Myocyte (in vitro differentiated cells): Measurements from ENCODE around the gene CALR3. TPM values are rescaled to one million over a fixed set of nuclear protein-coding genes. Genes with fewer than 3 reads are reported as not detected.
"Not testable (repeated sequence)": the region's sequence is repeated elsewhere in the genome, so short reads cannot be mapped to it uniquely, and the experiment has no call there.

Experiments
- DNase-seq: peaks from one replicate; pipeline ENCODE4 v3.0.0-alpha.2; 2012; ENCODE audit warnings: low read depth
- total RNA-seq: library from RNA; depleted of rRNA; stranded (reverse); fragments of >200 nt; gene quantifications from 2 replicates; pipeline ENCODE4 v1.2.3, GENCODE V29; 2014

The CALR3 gene
- total RNA-seq, 1 donor from 2014 or later, result not detected

- DNase-seq, result no peak
Observed at GRCh38 chr19:16458391-16459341, 37.3 kb downstream of the CALR3 start.

DNA sequence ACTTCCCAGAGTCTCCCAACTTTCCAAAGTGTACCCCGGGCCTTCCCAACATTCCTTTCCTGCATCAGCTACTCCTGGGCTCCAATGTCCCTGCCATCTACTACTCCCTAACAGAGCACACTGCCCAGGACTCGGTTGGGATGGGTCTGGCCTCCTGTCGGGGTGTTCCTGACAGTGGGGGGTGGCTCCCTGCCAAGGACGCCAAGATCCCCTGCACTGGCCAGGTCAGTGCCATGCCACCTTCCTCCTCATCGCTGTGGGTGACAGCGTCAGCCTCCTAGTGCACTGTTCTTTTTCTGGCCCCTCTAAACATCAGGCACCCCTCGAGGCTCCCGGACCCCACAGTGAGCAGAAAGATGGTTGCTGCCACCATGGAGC lies 38.0 kb downstream of the CALR3 start:
- DNase-seq, result no peak

DNA sequence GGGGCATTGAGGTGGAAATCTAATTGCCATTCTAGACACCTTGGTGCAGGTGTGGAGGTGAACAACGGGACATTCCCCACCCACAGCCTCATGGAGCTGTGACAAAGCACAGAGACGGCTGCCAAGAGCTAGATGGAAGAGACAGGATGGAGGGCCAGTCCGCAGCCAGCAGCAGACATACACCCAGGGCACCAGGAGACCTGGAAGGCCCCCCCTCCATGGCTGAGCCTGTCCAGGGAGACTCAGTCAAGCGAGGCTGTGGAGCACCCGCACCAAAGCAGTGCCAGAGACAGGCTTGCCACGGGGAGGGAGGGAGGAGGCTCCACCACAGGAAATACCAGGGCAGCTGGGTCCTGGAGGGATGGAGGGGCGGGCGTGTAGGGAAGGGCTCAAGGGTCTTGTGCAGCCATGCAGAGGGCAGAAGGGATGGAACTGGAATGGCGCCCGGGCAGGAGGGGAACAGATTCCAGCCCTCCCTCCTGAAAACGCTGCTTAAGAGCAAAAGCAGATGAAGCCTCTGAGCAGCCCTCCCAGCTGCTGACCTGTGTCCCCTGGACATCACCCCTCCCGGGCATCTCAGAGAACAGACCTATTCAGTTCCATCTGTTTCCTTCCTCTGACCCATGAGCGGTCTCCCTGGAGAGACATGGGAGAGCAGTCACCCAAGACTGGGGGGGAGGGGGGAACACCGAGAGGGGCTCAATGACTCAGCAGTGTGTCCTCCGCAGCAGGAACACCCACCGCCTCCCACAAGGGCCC lies 38.6 kb downstream of the CALR3 start:
- DNase-seq, result peak; percentile 68

DNA sequence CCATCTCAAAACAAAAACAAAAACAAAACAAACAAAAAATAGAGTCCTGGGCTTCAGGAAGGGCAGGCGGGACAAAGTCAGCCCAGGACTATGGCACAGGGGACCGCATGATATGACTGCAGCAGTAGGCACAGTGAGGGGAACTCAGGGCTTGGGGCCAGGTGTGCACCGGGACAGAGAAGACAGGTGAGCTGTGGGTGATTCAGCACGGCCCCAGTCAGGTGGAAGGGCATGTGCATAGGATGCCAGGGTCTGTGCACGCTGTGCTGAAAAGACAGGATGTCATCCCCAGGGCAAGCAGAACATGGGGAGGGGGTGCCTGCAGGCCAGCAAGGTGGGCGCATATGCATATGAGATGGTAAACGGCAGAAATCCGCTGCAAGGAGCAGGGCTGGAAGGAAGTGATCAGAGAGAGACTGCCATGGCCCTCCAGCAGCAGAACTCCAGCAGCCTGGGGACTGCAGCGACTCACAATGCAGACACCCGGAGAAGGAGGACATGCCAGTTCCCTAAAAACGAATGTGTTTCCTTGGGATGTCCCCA lies 39.2 kb downstream of the CALR3 start:
- DNase-seq, result no peak

GRCh38 chr19:16455489-16455888 lies 40.5 kb downstream of the CALR3 start:
- no peak for DNase-seq

DNA sequence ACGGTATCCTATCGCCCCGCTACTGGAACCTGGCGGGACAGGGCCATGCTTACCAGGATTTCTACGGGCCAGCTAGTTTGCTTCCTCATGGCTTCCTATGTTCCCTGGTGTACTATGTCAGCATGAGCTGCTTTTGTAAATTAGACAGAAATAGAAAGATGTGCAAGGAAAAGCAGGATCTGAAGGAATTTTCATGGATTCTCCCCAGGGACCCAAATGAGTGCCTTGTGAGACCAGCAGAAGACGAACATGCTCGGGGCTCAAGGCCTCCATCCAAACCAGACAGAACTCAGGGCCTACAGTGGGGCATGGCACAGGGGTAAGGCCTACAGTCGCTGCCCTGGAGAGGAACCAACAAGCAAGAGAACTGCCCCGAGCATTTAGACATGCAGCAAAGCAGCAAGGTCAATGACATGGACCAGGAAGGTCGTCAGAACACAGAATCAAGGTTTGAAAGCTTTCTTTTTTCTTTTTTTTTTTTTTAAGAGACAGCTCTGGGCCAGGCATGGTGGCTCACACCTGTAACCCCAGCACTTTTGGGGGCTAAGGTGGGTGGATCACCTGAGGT lies 41.5 kb downstream of the CALR3 start:
- no peak for DNase-seq

- no peak for DNase-seq
Observed at GRCh38 chr19:16452325-16452724, 43.6 kb downstream of the CALR3 start.

- no peak for DNase-seq
Observed at GRCh38 chr19:16449330-16449961, 46.5 kb downstream of the CALR3 start.

GRCh38 chr19:16448872-16449271 lies 47.1 kb downstream of the CALR3 start:
- not testable (repeated sequence) for DNase-seq

DNA sequence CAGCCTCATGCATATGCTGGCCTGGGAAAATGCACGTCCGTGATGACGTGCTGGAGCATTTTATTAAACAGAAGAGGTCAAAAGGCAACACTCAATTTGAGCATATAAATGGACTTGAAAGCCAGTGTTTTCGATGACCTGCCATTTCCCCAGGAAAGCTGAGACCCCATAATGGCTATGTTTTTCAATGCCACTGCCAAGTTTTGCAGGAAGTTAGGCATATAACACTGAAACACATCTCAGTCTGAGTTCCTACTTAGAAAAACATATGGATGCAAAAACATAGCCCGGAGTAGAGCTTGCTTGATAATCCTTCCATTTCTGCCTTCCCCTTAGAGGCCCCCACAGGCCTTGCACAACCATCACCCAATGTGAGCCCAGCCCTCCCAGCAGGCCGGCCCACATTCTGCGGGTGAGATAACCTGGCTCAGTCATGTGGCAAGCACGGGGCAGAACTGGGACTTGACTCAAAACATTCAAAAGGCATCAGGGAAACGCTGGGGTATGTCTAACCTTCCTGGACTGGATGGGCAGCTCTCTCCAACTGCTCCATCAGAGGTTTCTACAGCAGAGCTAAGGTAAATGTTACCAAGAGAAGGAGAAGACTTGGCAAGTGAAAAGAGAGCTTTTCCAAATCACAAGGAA lies 49.1 kb downstream of the CALR3 start:
- DNase-seq, result peak; percentile 66

GRCh38 chr19:16446108-16446723 lies 49.8 kb downstream of the CALR3 start:
- DNase-seq, result no peak

DNA sequence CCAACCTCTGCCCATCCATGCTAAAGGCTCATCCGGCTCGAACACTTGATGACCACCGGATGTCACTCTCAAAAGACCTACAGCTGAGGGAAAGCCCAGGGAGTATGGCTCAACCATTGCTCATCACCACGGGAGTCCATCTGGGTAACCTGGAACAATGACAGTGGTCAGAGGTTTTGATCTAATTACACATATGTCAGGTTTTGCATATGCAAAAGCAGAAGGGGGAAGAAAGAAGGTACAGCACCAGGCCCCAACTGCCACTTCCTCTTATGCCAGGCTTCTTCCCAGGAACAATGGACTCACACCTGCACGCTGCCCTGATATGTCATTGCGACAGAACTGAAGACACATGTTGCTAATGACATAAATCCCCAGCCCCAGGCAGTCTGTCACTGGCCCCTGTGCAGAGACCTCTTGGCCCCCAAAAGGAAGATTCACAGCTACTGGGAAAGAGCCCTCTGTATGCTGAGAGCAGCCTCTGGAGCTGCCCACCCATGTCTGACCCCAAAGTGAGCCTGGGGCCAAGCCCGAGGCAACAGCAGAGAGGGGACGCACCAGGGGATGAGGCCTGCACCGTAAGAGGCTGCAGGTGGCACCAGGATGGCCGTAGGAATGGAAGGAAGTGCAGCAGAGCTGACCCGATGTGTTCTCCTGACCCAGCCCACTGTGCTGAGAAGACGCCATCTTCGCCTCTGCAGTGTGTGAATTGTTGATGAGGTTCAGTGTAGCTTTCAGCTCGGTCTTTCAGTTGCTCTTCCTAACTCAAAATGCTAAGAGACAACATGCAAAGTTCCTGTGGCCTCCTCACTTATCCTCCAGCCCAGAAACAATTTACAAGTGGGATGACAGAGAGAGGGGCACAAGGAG lies 50.5 kb downstream of the CALR3 start:
- DNase-seq, result no peak

- no peak for DNase-seq
Observed at GRCh38 chr19:16444269-16444600, 51.7 kb downstream of the CALR3 start.

GRCh38 chr19:16442386-16443276 lies 53.3 kb downstream of the CALR3 start:
- DNase-seq, result no peak

- no peak for DNase-seq
Observed at GRCh38 chr19:16441661-16442162, 54.3 kb downstream of the CALR3 start.

GRCh38 chr19:16436780-16437332 lies 59.1 kb downstream of the CALR3 start:
- DNase-seq, result no peak

- DNase-seq, result no peak
Observed at GRCh38 chr19:16435999-16436650, 59.8 kb downstream of the CALR3 start.
